Measurements from ENCODE around the gene EPM2AIP1. TPM values are rescaled to one million over a fixed set of nuclear protein-coding genes. Genes with fewer than 3 reads are reported as not detected.

Gene EPM2AIP1
- total RNA-seq, 1 experiment from 2014 or later: 7.3 TPM

GRCh38 chr3:36989005-36989404 lies 3.9 kb downstream of the EPM2AIP1 start:
- H3K36me3 ChIP-seq (ENCODE audit: control insufficient read depth, insufficient read depth, low read length): peaks cover 24% of the 10 kb centered on the region

GRCh38 chr3:36988356-36988755 lies 4.6 kb downstream of the EPM2AIP1 start:
- Histone ChIP-seq H3K36me3 (ENCODE audit: control insufficient read depth, insufficient read depth, low read length) (peaks cover 20% of the 10 kb centered on the region), H3K27me3 (ENCODE audit: control insufficient read depth, insufficient read depth, low read length) (no peaks in the 10 kb centered on the region), H3K4me1 (ENCODE audit: control insufficient read depth, insufficient read depth, low read length) (peaks cover 21% of the 10 kb centered on the region), H3K9me3 (ENCODE audit: control insufficient read depth, insufficient read depth, low read depth, low read length) (no peaks in the 10 kb centered on the region), H3K4me3 (ENCODE audit: low read depth in 2 of 2, low read length in 2 of 2) (no peak overlapping the region), H3K27ac (ENCODE audit: low read length) (no peak overlapping the region)
- intact Hi-C loops (cut with micrococcal nuclease; ENCODE audit: unreplicated experiment) (no loop called here), in situ Hi-C loops (cut with HindIII; ENCODE audit: low pct_unique_long_range_greater_than_20kb, low sequenced_read_pairs) (no loop called here)
- TF ChIP-seq TCF7L2 (IDR thresholded peaks at IDR 0.05; ENCODE audit: low read depth, low read length) (no peak), CTCF (IDR thresholded peaks at IDR 0.05) (no peak), SIN3A (IDR thresholded peaks at IDR 0.05; ENCODE audit: borderline replicate concordance, insufficient read depth, low read depth, low read length) (no peak), POLR2AphosphoS5 (IDR thresholded peaks at IDR 0.05; ENCODE audit: low read depth, low read length) (no peak), REST (IDR thresholded peaks at IDR 0.05; ENCODE audit: insufficient read depth in 1 of 2, low read depth in 2 of 2, low read length in 1 of 2) (no peak)
- no TSS peak for BruUV-seq (replicated peaks)
- POLR2A ChIA-PET: no interaction called here
- CTCF ChIA-PET: no interaction called here
- DNase-seq (ENCODE audit: low read depth, low spot score): no peak
- no peak for ATAC-seq

More at GRCh38 chr3:36989005-36989404, 3.9 kb downstream of the EPM2AIP1 start:
- ChIA-PET POLR2A (interaction anchor here (0.6 kb wide), 3 partner anchors 105 to 881 kb away, joined by 8 to 14 read pairs (median 8); no protein-coding TSS in a partner anchor), CTCF (interaction anchor here (0.6 to 0.7 kb wide), 2 partner anchors 15 to 30 kb away, joined by 4 to 8 read pairs; no protein-coding TSS in a partner anchor)
- Histone ChIP-seq H3K27ac (ENCODE audit: low read length) (no peak overlapping the region), H3K4me3 (ENCODE audit: low read depth in 2 of 2, low read length in 2 of 2) (no peak overlapping the region), H3K9me3 (ENCODE audit: control insufficient read depth, insufficient read depth, low read depth, low read length) (no peaks in the 10 kb centered on the region), H3K4me1 (ENCODE audit: control insufficient read depth, insufficient read depth, low read length) (peaks cover 21% of the 10 kb centered on the region), H3K27me3 (ENCODE audit: control insufficient read depth, insufficient read depth, low read length) (no peaks in the 10 kb centered on the region)
- in situ Hi-C loops (cut with HindIII; ENCODE audit: low pct_unique_long_range_greater_than_20kb, low sequenced_read_pairs) (no loop called here), intact Hi-C loops (cut with micrococcal nuclease; ENCODE audit: unreplicated experiment) (no loop called here)
- no peak for ATAC-seq
- no TSS peak for BruUV-seq (replicated peaks)
- TF ChIP-seq CTCF (IDR thresholded peaks at IDR 0.05) (no peak), TCF7L2 (IDR thresholded peaks at IDR 0.05; ENCODE audit: low read depth, low read length) (no peak), REST (IDR thresholded peaks at IDR 0.05; ENCODE audit: insufficient read depth in 1 of 2, low read depth in 2 of 2, low read length in 1 of 2) (no peak), SIN3A (IDR thresholded peaks at IDR 0.05; ENCODE audit: borderline replicate concordance, insufficient read depth, low read depth, low read length) (no peak), POLR2AphosphoS5 (IDR thresholded peaks at IDR 0.05; ENCODE audit: low read depth, low read length) (no peak)
- DNase-seq (ENCODE audit: low read depth, low spot score): no peak

Measured in Panc1 (cell line).